Measurements from ENCODE around the gene ZNF439. TPM values are rescaled to one million over a fixed set of nuclear protein-coding genes. Genes with fewer than 3 reads are reported as not detected.
"Not testable (repeated sequence)": the region's sequence is repeated elsewhere in the genome, so short reads cannot be mapped to it uniquely, and the experiment has no call there.

Gene ZNF439
- total and polyA plus RNA-seq, 3 donors from 2014 or later: 5.9 to 20.1 (median 17.1) TPM

DNA sequence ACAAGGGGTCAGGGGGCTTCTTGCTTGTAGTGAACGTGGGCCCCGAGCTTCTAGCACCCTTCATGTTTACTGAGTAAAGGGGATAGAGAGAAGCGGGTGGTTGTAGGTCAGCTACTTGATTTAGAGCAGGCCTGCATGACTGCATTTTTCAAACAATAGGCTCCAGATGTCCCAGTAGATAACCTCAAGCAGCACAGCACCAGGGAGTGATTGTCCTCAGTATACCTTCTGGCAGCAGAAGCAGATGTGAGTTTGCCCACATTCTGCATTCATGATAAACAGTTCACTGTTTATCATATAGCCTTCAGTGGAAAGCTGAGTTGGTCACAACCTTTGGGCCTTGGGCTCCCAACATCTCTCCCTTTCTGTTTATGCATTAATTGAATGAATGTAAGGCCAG is 4.8 kb downstream of the ZNF439 start:
- TF ChIP-seq, protein P1, sequence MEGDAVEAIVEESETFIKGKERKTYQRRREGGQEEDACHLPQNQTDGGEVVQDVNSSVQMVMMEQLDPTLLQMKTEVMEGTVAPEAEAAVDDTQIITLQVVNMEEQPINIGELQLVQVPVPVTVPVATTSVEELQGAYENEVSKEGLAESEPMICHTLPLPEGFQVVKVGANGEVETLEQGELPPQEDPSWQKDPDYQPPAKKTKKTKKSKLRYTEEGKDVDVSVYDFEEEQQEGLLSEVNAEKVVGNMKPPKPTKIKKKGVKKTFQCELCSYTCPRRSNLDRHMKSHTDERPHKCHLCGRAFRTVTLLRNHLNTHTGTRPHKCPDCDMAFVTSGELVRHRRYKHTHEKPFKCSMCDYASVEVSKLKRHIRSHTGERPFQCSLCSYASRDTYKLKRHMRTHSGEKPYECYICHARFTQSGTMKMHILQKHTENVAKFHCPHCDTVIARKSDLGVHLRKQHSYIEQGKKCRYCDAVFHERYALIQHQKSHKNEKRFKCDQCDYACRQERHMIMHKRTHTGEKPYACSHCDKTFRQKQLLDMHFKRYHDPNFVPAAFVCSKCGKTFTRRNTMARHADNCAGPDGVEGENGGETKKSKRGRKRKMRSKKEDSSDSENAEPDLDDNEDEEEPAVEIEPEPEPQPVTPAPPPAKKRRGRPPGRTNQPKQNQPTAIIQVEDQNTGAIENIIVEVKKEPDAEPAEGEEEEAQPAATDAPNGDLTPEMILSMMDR (IDR thresholded peaks at IDR 0.05): no peak
- no peak for TF ChIP-seq POLR2A (IDR thresholded peaks at IDR 0.05)
- intact Hi-C loops (cut with DNase I; ENCODE audit: low total_unique reads): no loop called here
- Histone ChIP-seq H3K4me1 (peaks cover 12% of the 10 kb centered on the region), H3K9me3 (no peaks in the 10 kb centered on the region), H3K4me3 (no peak overlapping the region), H3K27ac (no peak overlapping the region), H3K27me3 (no peaks in the 10 kb centered on the region), H3K36me3 (ENCODE audit: low read depth, missing control alignments) (no peaks in the 10 kb centered on the region)
- DNase-seq: no peak
- WGBS, 2 donors: 90 to 99% methylated on average over 3 of the region's 3 CpGs

DNA sequence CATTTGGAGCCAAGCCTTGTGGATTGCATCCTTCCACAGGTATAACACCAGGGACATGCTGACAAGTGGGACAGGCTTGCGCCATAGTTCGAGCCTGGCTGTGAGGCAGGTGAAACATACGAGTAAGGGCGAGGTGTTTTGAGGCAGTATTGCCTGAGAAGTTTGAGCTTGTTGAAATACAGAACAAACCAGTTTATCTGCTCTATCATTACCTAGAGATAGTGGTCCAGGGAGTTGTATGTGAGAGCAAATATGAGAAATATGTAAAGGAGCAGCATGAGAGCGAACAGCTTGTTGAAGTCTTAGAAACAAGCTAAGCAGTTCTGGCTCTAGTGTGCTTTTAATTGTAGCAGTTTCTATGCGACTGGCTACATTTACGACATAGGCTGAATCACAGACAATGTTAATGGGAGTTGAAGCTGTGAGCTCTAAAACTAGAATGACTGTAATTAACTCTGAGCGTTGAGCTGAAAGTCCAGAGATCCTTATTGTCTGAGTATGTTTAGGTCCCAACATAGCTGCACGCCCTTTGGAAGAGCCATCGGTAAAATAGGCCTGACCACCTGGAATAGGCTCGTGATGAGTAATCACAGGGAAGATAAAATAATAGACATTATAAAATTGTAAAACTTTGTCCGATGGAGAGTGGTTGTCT is 8.2 kb downstream of the ZNF439 start:
- TF ChIP-seq, protein P1 (IDR thresholded peaks at IDR 0.05): no peak
- TF ChIP-seq POLR2A (IDR thresholded peaks at IDR 0.05): no peak
- H3K27ac ChIP-seq: no peak overlapping the region
- H3K4me1 ChIP-seq: no peaks in the 10 kb centered on the region
- H3K27me3 ChIP-seq: no peaks in the 10 kb centered on the region
- no peak for DNase-seq
- intact Hi-C loops (cut with DNase I; ENCODE audit: low total_unique reads): no loop called here
- no peaks in the 10 kb centered on the region for H3K36me3 ChIP-seq (ENCODE audit: low read depth, missing control alignments)
- 79 to 87% methylated on average over 12 of the region's 12 CpGs for WGBS, 2 donors
- no peaks in the 10 kb centered on the region for H3K9me3 ChIP-seq
- no peak overlapping the region for H3K4me3 ChIP-seq

DNA sequence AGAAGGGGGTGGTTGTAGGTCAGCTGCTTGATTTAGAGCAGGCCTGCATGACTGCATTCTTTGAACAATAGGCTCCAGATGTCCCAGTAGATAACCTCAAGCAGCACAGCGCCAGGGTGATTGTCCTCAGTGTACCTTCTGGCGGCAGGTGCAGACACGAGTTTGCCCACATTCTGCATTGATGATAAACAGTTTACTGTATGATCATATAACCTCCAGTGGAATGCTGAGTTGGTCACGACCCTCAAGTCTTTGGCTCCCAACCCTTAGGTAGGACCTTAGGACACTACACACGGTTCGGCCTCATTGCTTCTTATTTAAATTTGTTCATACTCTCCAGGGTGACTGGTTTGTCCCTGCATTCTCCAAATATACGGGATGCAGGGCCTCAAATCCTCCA is 12.2 kb downstream of the ZNF439 start:
- TF ChIP-seq POLR2A (IDR thresholded peaks at IDR 0.05): no peak
- TF ChIP-seq, protein P1 (IDR thresholded peaks at IDR 0.05): no peak
- Histone ChIP-seq H3K4me1 (no peaks in the 10 kb centered on the region), H3K27me3 (no peaks in the 10 kb centered on the region), H3K4me3 (no peak overlapping the region), H3K36me3 (ENCODE audit: low read depth, missing control alignments) (no peaks in the 10 kb centered on the region), H3K27ac (no peak overlapping the region), H3K9me3 (no peaks in the 10 kb centered on the region)
- intact Hi-C loops (cut with DNase I; ENCODE audit: low total_unique reads): no loop called here
- no peak for DNase-seq
- 97% methylated on average over 7 of the region's 7 CpGs for WGBS, 2 donors

DNA sequence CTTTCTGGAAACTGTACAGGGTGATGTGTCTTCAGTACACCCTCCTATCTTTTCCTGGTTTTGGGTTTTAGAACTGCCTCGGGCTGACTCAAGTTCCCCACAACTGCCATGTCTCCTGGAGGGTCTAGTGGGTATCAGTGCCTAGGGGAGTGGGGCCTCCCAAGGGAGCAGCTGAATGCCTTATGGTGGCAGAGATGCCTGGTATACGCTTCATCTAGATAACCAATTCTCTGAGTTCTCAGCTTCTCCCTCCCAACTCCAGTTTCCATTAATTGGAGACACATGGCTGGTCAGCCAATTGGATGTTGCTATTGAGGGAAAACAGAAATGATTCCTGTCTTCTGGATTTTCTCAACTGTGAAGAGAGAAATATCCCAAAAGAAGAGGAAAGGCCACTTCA is 12.8 kb downstream of the ZNF439 start:
- no peaks in the 10 kb centered on the region for H3K9me3 ChIP-seq
- H3K27me3 ChIP-seq: no peaks in the 10 kb centered on the region
- H3K27ac ChIP-seq: no peak overlapping the region
- no peaks in the 10 kb centered on the region for H3K4me1 ChIP-seq
- no peak overlapping the region for H3K4me3 ChIP-seq
- TF ChIP-seq, protein P1 (IDR thresholded peaks at IDR 0.05): no peak
- no peak for TF ChIP-seq POLR2A (IDR thresholded peaks at IDR 0.05)
- intact Hi-C loops (cut with DNase I; ENCODE audit: low total_unique reads): no loop called here
- WGBS, 2 donors: 91 to 100% methylated on average over 2 of the region's 2 CpGs
- DNase-seq: no peak
- no peaks in the 10 kb centered on the region for H3K36me3 ChIP-seq (ENCODE audit: low read depth, missing control alignments)

DNA sequence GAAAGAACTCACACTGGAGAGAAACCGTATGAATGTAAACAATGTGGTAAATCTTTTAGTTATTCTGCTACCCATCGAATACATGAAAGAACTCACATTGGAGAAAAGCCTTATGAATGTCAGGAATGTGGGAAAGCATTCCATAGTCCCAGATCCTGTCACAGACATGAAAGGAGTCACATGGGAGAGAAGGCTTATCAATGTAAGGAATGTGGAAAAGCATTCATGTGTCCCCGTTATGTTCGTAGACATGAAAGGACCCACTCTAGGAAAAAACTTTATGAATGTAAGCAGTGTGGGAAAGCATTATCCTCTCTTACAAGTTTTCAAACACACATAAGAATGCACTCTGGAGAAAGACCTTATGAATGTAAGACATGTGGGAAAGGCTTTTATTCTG is 19.2 kb downstream of the ZNF439 start:
- H3K27ac ChIP-seq; H3K4me1 ChIP-seq; intact Hi-C loops (cut with DNase I; ENCODE audit: low total_unique reads); H3K36me3 ChIP-seq (ENCODE audit: low read depth, missing control alignments); H3K27me3 ChIP-seq; H3K9me3 ChIP-seq; DNase-seq; H3K4me3 ChIP-seq: not testable (repeated sequence)
- WGBS, 2 donors: 91 to 95% methylated on average over 4 of the region's 4 CpGs
